ENCODE results near the gene MARS1.
A peak's percentile ranks its signal among the peaks of the same experiment; 100 is the strongest.

Gene MARS1

GRCh38 chr12:57461276-57461916, 26.5 kb upstream of the MARS1 start:
- no peaks in the 10 kb centered on the region for H3K36me3 ChIP-seq (ENCODE audit: control insufficient read depth in 2 of 2, insufficient read depth in 1 of 2, low read length in 2 of 2)
- peak overlapping the region; percentile 25; the same call in 1 of the 2 replicates for H3K27ac ChIP-seq (ENCODE audit: extremely low read depth, low read depth, low read length)
- POLR2A ChIA-PET, result interaction anchor here (0.7 to 4.0 kb wide), 2 partner anchors 59 to 77 kb away, joined by 5 to 13 read pairs; partner anchors contain the start of gene DDIT3
- CTCF ChIA-PET, result interaction anchor here (1.1 to 4.2 kb wide), 6 partner anchors 8 to 218 kb away, joined by 3 to 38 read pairs (median 11); partner anchors contain the start of gene ARHGAP9
- peak overlapping the region; percentile 48 for H3K4me3 ChIP-seq (ENCODE audit: low read depth, low read length)
- H3K4me1 ChIP-seq (ENCODE audit: control insufficient read depth, insufficient read depth, low read length), result peaks cover 8% of the 10 kb centered on the region
- no peaks in the 10 kb centered on the region for H3K9me3 ChIP-seq (ENCODE audit: control insufficient read depth, insufficient read depth, low read depth, low read length)
- peak; percentile 62; the same call in 1 of the 2 replicates for TF ChIP-seq ZBTB20 (tag by site-specific recombination; IDR thresholded peaks at IDR 0.05)
- TF ChIP-seq ZNF223 (tag by site-specific recombination; IDR thresholded peaks at IDR 0.05), result no peak
- no peak for TF ChIP-seq ZNF121 (tag by site-specific recombination; IDR thresholded peaks at IDR 0.05)
- peak; percentile 74; the same call in 1 of the 2 replicates for TF ChIP-seq ZNF423 (tag by site-specific recombination; IDR thresholded peaks at IDR 0.05)
- TF ChIP-seq, protein P1, sequence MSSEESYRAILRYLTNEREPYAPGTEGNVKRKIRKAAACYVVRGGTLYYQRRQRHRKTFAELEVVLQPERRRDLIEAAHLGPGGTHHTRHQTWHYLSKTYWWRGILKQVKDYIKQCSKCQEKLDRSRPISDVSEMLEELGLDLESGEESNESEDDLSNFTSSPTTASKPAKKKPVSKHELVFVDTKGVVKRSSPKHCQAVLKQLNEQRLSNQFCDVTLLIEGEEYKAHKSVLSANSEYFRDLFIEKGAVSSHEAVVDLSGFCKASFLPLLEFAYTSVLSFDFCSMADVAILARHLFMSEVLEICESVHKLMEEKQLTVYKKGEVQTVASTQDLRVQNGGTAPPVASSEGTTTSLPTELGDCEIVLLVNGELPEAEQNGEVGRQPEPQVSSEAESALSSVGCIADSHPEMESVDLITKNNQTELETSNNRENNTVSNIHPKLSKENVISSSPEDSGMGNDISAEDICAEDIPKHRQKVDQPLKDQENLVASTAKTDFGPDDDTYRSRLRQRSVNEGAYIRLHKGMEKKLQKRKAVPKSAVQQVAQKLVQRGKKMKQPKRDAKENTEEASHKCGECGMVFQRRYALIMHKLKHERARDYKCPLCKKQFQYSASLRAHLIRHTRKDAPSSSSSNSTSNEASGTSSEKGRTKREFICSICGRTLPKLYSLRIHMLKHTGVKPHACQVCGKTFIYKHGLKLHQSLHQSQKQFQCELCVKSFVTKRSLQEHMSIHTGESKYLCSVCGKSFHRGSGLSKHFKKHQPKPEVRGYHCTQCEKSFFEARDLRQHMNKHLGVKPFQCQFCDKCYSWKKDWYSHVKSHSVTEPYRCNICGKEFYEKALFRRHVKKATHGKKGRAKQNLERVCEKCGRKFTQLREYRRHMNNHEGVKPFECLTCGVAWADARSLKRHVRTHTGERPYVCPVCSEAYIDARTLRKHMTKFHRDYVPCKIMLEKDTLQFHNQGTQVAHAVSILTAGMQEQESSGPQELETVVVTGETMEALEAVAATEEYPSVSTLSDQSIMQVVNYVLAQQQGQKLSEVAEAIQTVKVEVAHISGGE (tag by site-specific recombination; conservative IDR thresholded peaks at IDR 0.05; ENCODE audit: low read depth), result 0 out of 2 replicates have a peak, but pooled peaks have one; percentile 20
- no peak for TF ChIP-seq ZNF518A (tag by site-specific recombination; conservative IDR thresholded peaks at IDR 0.05; ENCODE audit: low read depth)
- 0 out of 2 replicates have a peak, but pooled peaks have one; percentile 9 for TF ChIP-seq ZNF341 (tag by site-specific recombination; IDR thresholded peaks at IDR 0.05; ENCODE audit: low read depth)
- TF ChIP-seq, protein P2, sequence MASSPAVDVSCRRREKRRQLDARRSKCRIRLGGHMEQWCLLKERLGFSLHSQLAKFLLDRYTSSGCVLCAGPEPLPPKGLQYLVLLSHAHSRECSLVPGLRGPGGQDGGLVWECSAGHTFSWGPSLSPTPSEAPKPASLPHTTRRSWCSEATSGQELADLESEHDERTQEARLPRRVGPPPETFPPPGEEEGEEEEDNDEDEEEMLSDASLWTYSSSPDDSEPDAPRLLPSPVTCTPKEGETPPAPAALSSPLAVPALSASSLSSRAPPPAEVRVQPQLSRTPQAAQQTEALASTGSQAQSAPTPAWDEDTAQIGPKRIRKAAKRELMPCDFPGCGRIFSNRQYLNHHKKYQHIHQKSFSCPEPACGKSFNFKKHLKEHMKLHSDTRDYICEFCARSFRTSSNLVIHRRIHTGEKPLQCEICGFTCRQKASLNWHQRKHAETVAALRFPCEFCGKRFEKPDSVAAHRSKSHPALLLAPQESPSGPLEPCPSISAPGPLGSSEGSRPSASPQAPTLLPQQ (tag by site-specific recombination; IDR thresholded peaks at IDR 0.05), result peak; percentile 57; the same call in 1 of the 2 replicates
- TF ChIP-seq ZNF398 (tag by site-specific recombination; IDR thresholded peaks at IDR 0.05), result peak; percentile 94
- peak; percentile 88 for TF ChIP-seq ZBTB21 (tag by site-specific recombination; IDR thresholded peaks at IDR 0.05)
- TF ChIP-seq, protein P3, sequence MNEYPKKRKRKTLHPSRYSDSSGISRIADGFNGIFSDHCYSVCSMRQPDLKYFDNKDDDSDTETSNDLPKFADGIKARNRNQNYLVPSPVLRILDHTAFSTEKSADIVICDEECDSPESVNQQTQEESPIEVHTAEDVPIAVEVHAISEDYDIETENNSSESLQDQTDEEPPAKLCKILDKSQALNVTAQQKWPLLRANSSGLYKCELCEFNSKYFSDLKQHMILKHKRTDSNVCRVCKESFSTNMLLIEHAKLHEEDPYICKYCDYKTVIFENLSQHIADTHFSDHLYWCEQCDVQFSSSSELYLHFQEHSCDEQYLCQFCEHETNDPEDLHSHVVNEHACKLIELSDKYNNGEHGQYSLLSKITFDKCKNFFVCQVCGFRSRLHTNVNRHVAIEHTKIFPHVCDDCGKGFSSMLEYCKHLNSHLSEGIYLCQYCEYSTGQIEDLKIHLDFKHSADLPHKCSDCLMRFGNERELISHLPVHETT (tag by site-specific recombination; IDR thresholded peaks at IDR 0.05), result 0 out of 2 replicates have a peak, but pooled peaks have one; percentile 37
- TF ChIP-seq, protein P4, sequence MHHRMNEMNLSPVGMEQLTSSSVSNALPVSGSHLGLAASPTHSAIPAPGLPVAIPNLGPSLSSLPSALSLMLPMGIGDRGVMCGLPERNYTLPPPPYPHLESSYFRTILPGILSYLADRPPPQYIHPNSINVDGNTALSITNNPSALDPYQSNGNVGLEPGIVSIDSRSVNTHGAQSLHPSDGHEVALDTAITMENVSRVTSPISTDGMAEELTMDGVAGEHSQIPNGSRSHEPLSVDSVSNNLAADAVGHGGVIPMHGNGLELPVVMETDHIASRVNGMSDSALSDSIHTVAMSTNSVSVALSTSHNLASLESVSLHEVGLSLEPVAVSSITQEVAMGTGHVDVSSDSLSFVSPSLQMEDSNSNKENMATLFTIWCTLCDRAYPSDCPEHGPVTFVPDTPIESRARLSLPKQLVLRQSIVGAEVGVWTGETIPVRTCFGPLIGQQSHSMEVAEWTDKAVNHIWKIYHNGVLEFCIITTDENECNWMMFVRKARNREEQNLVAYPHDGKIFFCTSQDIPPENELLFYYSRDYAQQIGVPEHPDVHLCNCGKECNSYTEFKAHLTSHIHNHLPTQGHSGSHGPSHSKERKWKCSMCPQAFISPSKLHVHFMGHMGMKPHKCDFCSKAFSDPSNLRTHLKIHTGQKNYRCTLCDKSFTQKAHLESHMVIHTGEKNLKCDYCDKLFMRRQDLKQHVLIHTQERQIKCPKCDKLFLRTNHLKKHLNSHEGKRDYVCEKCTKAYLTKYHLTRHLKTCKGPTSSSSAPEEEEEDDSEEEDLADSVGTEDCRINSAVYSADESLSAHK (tag by site-specific recombination; IDR thresholded peaks at IDR 0.05), result no peak
- TF ChIP-seq ZBTB7A (tag by site-specific recombination; IDR thresholded peaks at IDR 0.05; ENCODE audit: low read depth), result no peak; the same call in none of the 2 replicates
- TF ChIP-seq EGR2 (tag by site-specific recombination; IDR thresholded peaks at IDR 0.05; ENCODE audit: low read depth), result peak; percentile 69; the same call in 1 of the 2 replicates
- TF ChIP-seq INSM2 (tag by site-specific recombination; IDR thresholded peaks at IDR 0.05), result peak; percentile 48; the same call in 1 of the 2 replicates
- peak; percentile 75; the same call in 1 of the 2 replicates for TF ChIP-seq KLF8 (tag by site-specific recombination; IDR thresholded peaks at IDR 0.05)
- TF ChIP-seq PRDM1 (tag by site-specific recombination; IDR thresholded peaks at IDR 0.05), result peak; percentile 98
- TF ChIP-seq ZNF416 (tag by site-specific recombination; IDR thresholded peaks at IDR 0.05), result no peak
